Common myeloid progenitor, CD34-positive (primary cell): Measurements from ENCODE around the gene M1AP.
A peak's percentile ranks its signal among the peaks of the same experiment; 100 is the strongest.

Experiments used
- CTCF ChIA-PET: fragments of 350-600 bp; sonication (Branson Sonifier 250); formaldehyde crosslinking; loops from one replicate; lab custom pipeline; 2021; ENCODE audit warnings: antibody characterized with exemption; lab: Charles Lee
- POLR2A ChIA-PET: fragments of 350-600 bp; sonication (Branson Sonifier 250); formaldehyde crosslinking; loops from one replicate; lab custom pipeline; 2021; ENCODE audit warnings: antibody characterized with exemption; lab: Charles Lee
- DNase-seq, 3 donors: peaks; one replicate each; pipeline versions ENCODE4 v3.0.0 to v3.0.0-alpha.2; 2013
- H3K27ac ChIP-seq, 2 experiments: 1 replicate in 1 of 2; 2 replicates in 1 of 2; pipeline ENCODE4 v1.7.0; 2013; ENCODE audit warnings: inconsistent platforms in 2 of 2, low read length in 2 of 2, mild to moderate bottlenecking in 2 of 2, low read depth in 1 of 2, moderate library complexity in 1 of 2; ENCODE audit not compliant: severe bottlenecking in 2 of 2, insufficient read depth in 1 of 2, poor library complexity in 1 of 2
- H3K27me3 ChIP-seq, 5 experiments: replicated peaks in 2 of 5; 1 replicate in 3 of 5; 2 replicates in 2 of 5; pipeline versions ENCODE4 v1.6.1 to v1.7.0; 2013; ENCODE audit warnings: low read length in 4 of 5, mild to moderate bottlenecking in 2 of 5, moderate library complexity in 2 of 5, inconsistent platforms in 1 of 5; ENCODE audit not compliant: insufficient read depth in 5 of 5, control insufficient read depth in 4 of 5
- H3K36me3 ChIP-seq, 4 experiments: 1 replicate in 2 of 4; 2 replicates in 2 of 4; pipeline versions ENCODE4 v1.6.1 to v1.7.0; 2013; ENCODE audit warnings: low read length in 3 of 4, control low read depth in 1 of 4, mild to moderate bottlenecking in 1 of 4; ENCODE audit not compliant: control insufficient read depth in 4 of 4, insufficient read depth in 4 of 4
- H3K4me1 ChIP-seq, 4 experiments: 1 replicate in 3 of 4; 2 replicates in 1 of 4; pipeline versions ENCODE4 v1.6.1 to v1.7.1; 2013; ENCODE audit warnings: low read length in 3 of 4, mild to moderate bottlenecking in 3 of 4, control low read depth in 1 of 4, inconsistent platforms in 1 of 4, moderate library complexity in 1 of 4; ENCODE audit not compliant: control insufficient read depth in 4 of 4, insufficient read depth in 4 of 4; ENCODE audit errors: control extremely low read depth in 1 of 4
- H3K4me3 ChIP-seq, 7 experiments: 1 replicate in 4 of 7; 2 replicates in 3 of 7; pipeline versions ENCODE4 v1.5.1 to v1.7.0; 2013; ENCODE audit warnings: mild to moderate bottlenecking in 7 of 7, low read length in 6 of 7, moderate library complexity in 6 of 7, inconsistent platforms in 2 of 7, low read depth in 2 of 7, control low read depth in 1 of 7; ENCODE audit not compliant: insufficient read depth in 4 of 7, control insufficient read depth in 1 of 7; ENCODE audit errors: extremely low read depth in 1 of 7
- H3K9me3 ChIP-seq, 5 experiments: 1 replicate in 4 of 5; 2 replicates in 1 of 5; pipeline versions ENCODE4 v1.6.1 to v1.7.1; 2013; ENCODE audit warnings: low read length in 4 of 5, mild to moderate bottlenecking in 2 of 5, inconsistent platforms in 1 of 5, low read depth in 1 of 5, moderate library complexity in 1 of 5; ENCODE audit not compliant: control insufficient read depth in 4 of 5, insufficient read depth in 2 of 5; ENCODE audit errors: control extremely low read depth in 1 of 5
- WGBS: methylation state at CpG from one replicate; pipeline ENCODE4 v1.1.5; 2013; ENCODE audit not compliant: insufficient coverage; 5-methylcytosine and 5-hydroxymethylcytosine counted together

Gene M1AP

GRCh38 chr2:74690571-74690970 is 42.4 kb upstream of the M1AP start:
- H3K4me1 ChIP-seq: peaks cover 0 to 11% (median 2%) of the 10 kb centered on the region in 4 experiments
- no peak overlapping the region for H3K27ac ChIP-seq
- peak; percentile 59 to 81 (median 70) for DNase-seq
- CTCF ChIA-PET: interaction anchor here (0.6 to 3.0 kb wide), 16 partner anchors 10 to 277 kb away, joined by 3 to 74 read pairs (median 4); no protein-coding TSS in a partner anchor
- H3K4me3 ChIP-seq: no peak overlapping the region
- WGBS: no CpG with 5 or more reads among the region's 4 CpGs
- no peaks in the 10 kb centered on the region for H3K36me3 ChIP-seq
- POLR2A ChIA-PET: no interaction called here
- no peaks in the 10 kb centered on the region for H3K27me3 ChIP-seq
- H3K9me3 ChIP-seq: no peaks in the 10 kb centered on the region

GRCh38 chr2:74689671-74690070 is 41.5 kb upstream of the M1AP start:
- no peak overlapping the region for H3K4me3 ChIP-seq
- POLR2A ChIA-PET: no interaction called here
- H3K9me3 ChIP-seq: no peaks in the 10 kb centered on the region
- 100% methylated on average over 3 of the region's 3 CpGs for WGBS
- DNase-seq: no peak
- CTCF ChIA-PET: interaction anchor here (0.8 to 3.2 kb wide), 6 partner anchors 12 to 195 kb away, joined by 3 to 23 read pairs (median 5); no protein-coding TSS in a partner anchor
- H3K27ac ChIP-seq: no peak overlapping the region
- H3K36me3 ChIP-seq: no peaks in the 10 kb centered on the region
- H3K4me1 ChIP-seq: peaks cover 0 to 11% (median 2%) of the 10 kb centered on the region in 4 experiments
- no peaks in the 10 kb centered on the region for H3K27me3 ChIP-seq

DNA sequence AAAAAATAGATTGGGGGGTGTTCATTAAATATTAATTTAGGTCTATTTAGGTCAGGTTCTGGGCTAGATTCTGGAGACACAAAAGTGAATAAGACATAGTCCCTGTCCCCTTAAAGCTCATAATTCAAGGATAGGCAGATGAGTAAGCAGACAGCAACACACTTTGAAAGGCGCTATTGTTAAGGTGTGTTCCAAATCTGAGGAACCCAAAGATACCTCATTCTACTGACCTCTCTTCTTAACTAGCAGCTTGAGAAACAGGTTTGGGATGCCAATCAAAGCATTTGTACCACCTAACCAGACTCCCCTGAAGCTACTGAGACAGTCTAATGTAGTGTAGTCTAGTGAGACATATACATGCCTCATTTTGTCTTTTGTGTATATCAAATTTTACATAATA is 40.8 kb upstream of the M1AP start:
- Histone ChIP-seq H3K4me1 (peaks cover 0 to 7% (median under 1%) of the 10 kb centered on the region in 4 experiments), H3K27me3 (no peaks in the 10 kb centered on the region), H3K36me3 (no peaks in the 10 kb centered on the region), H3K4me3 (no peak overlapping the region), H3K27ac (no peak overlapping the region), H3K9me3 (no peaks in the 10 kb centered on the region)
- CTCF ChIA-PET: interaction anchor here (0.7 to 3.2 kb wide), 12 partner anchors 11 to 230 kb away, joined by 3 to 23 read pairs (median 5); no protein-coding TSS in a partner anchor
- WGBS: no CpG with 5 or more reads among the region's 1 CpG
- POLR2A ChIA-PET: no interaction called here
- DNase-seq: no peak

DNA sequence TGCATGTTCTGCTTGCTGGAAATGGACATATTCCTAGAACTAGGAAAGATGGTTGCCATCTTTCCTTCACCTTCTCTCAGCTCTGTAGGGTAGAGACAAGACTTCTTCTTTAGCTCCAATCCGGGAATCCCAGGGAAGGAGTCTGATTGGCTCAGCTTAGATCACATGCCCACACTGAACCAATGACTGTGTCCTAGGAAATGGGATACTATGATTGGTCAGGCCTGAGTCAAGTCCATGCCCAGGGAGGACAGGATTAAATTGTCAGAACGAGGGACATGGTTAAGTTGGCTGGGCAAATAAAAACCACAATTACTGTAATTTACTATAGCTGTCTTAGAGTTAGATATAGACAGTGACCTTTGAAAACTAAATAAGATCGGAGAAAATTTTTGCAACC is 37.3 kb upstream of the M1AP start:
- DNase-seq: no peak
- Histone ChIP-seq H3K4me1 (peaks cover 0 to 16% (median 11%) of the 10 kb centered on the region in 4 experiments), H3K27me3 (no peaks in the 10 kb centered on the region), H3K27ac (no peak overlapping the region), H3K36me3 (peaks cover 0 to 3% (median 0%) of the 10 kb centered on the region in 4 experiments), H3K4me3 (no peak overlapping the region), H3K9me3 (no peaks in the 10 kb centered on the region)
- CTCF ChIA-PET: interaction anchor here (0.8 to 2.7 kb wide), 2 partner anchors 71 to 191 kb away, joined by 4 to 15 read pairs; no protein-coding TSS in a partner anchor
- POLR2A ChIA-PET: no interaction called here
- 100% methylated on average over 1 of the region's 3 CpGs for WGBS

GRCh38 chr2:74682501-74682900 is 34.4 kb upstream of the M1AP start:
- ChIA-PET POLR2A (no interaction called here), CTCF (interaction anchor here (2.2 to 2.7 kb wide), 2 partner anchors 12 to 194 kb away, joined by 4 to 15 read pairs; no protein-coding TSS in a partner anchor)
- Histone ChIP-seq H3K36me3 (peaks cover 0 to 10% (median 1%) of the 10 kb centered on the region in 4 experiments), H3K9me3 (no peaks in the 10 kb centered on the region), H3K4me3 (no peak overlapping the region), H3K27ac (no peak overlapping the region), H3K4me1 (peaks cover 0 to 16% (median 11%) of the 10 kb centered on the region in 4 experiments), H3K27me3 (no peaks in the 10 kb centered on the region)
- DNase-seq: peak; percentile 9 to 61 (median 42)

- H3K9me3 ChIP-seq: no peaks in the 10 kb centered on the region
- H3K36me3 ChIP-seq: peaks cover 4 to 28% (median 7%) of the 10 kb centered on the region in 4 experiments
- no peak for DNase-seq
- no peak overlapping the region for H3K27ac ChIP-seq
- WGBS: over 99% methylated on average over 12 of the region's 15 CpGs
- no peaks in the 10 kb centered on the region for H3K27me3 ChIP-seq
- POLR2A ChIA-PET: no interaction called here
- H3K4me3 ChIP-seq: no peak overlapping the region
- CTCF ChIA-PET: interaction anchor here (1.5 kb wide), 1 partner anchor 12 kb away, joined by 4 read pairs; no protein-coding TSS in a partner anchor
- H3K4me1 ChIP-seq: peaks cover 0 to 16% (median 11%) of the 10 kb centered on the region in 4 experiments
These were observed 31.5 kb upstream of the M1AP start for GRCh38 chr2:74679615-74680014.

GRCh38 chr2:74676331-74676730 is 28.2 kb upstream of the M1AP start:
- Histone ChIP-seq H3K27ac (no peak overlapping the region), H3K27me3 (no peaks in the 10 kb centered on the region), H3K36me3 (peaks cover 4 to 31% (median 7%) of the 10 kb centered on the region in 4 experiments), H3K4me3 (no peak overlapping the region), H3K4me1 (peaks cover 0 to under 1% (median under 1%) of the 10 kb centered on the region in 4 experiments), H3K9me3 (no peaks in the 10 kb centered on the region)
- 98% methylated on average over 4 of the region's 4 CpGs for WGBS
- ChIA-PET CTCF (interaction anchor here (1.5 kb wide), 1 partner anchor 39 kb away, joined by 3 read pairs; no protein-coding TSS in a partner anchor), POLR2A (no interaction called here)
- no peak for DNase-seq
